IPS-18a (cell line): ENCODE measurements around the gene TSN.
"Not testable (repeated sequence)": the region's sequence is repeated elsewhere in the genome, so short reads cannot be mapped to it uniquely, and the experiment has no call there.

Experiments used
- H3K27ac ChIP-seq: one replicate; pipeline ENCODE4 v1.5.1; 2013; ENCODE audit warnings: low read length
- H3K27me3 ChIP-seq: one replicate; pipeline ENCODE4 v1.6.1; 2013; ENCODE audit warnings: mild to moderate bottlenecking, low read length; ENCODE audit not compliant: control insufficient read depth, insufficient read depth
- H3K36me3 ChIP-seq: one replicate; pipeline ENCODE4 v1.6.1; 2013; ENCODE audit warnings: low read depth, low read length; ENCODE audit not compliant: control insufficient read depth
- H3K4me1 ChIP-seq: one replicate; pipeline ENCODE4 v1.6.1; 2013; ENCODE audit warnings: low read depth, low read length; ENCODE audit not compliant: control insufficient read depth
- H3K4me3 ChIP-seq: one replicate; pipeline ENCODE4 v1.5.1; 2013; ENCODE audit warnings: low read length
- H3K9ac ChIP-seq: one replicate; pipeline ENCODE4 v1.6.1; 2013; ENCODE audit warnings: mild to moderate bottlenecking, low read length, moderate library complexity
- H3K9me3 ChIP-seq: one replicate; pipeline ENCODE4 v1.6.1; 2013; ENCODE audit warnings: low read depth, low read length; ENCODE audit not compliant: control insufficient read depth

The TSN gene

GRCh38 chr2:121804997-121805765, 49.7 kb downstream of the TSN start:
- no peaks in the 10 kb centered on the region for H3K36me3 ChIP-seq
- H3K9ac ChIP-seq, result peak overlapping the region; percentile 38
- H3K4me3 ChIP-seq, result peak overlapping the region; percentile 36
- peaks cover 24% of the 10 kb centered on the region for H3K4me1 ChIP-seq
- no peaks in the 10 kb centered on the region for H3K27me3 ChIP-seq
- H3K9me3 ChIP-seq, result no peaks in the 10 kb centered on the region
- H3K27ac ChIP-seq, result peak overlapping the region; percentile 83

GRCh38 chr2:121805766-121806143, 50.3 kb downstream of the TSN start:
- Histone ChIP-seq H3K4me1 (peaks cover 24% of the 10 kb centered on the region), H3K9ac (no peak overlapping the region), H3K9me3 (no peaks in the 10 kb centered on the region), H3K4me3 (no peak overlapping the region), H3K27ac (no peak overlapping the region), H3K27me3 (no peaks in the 10 kb centered on the region), H3K36me3 (no peaks in the 10 kb centered on the region)

- not testable (repeated sequence) for H3K27me3 ChIP-seq, H3K36me3 ChIP-seq, H3K4me3 ChIP-seq, H3K9me3 ChIP-seq, H3K27ac ChIP-seq, H3K9ac ChIP-seq
- H3K4me1 ChIP-seq, result peaks cover 26% of the 10 kb centered on the region
These were observed 52.3 kb downstream of the TSN start for GRCh38 chr2:121807771-121808170.

GRCh38 chr2:121809607-121810006, 54.2 kb downstream of the TSN start:
- H3K27ac ChIP-seq, result no peak overlapping the region
- peaks cover 16% of the 10 kb centered on the region for H3K4me1 ChIP-seq
- no peaks in the 10 kb centered on the region for H3K27me3 ChIP-seq
- H3K9ac ChIP-seq, result no peak overlapping the region
- H3K4me3 ChIP-seq, result no peak overlapping the region
- no peaks in the 10 kb centered on the region for H3K9me3 ChIP-seq
- H3K36me3 ChIP-seq, result no peaks in the 10 kb centered on the region

GRCh38 chr2:121810959-121811853, 55.8 kb downstream of the TSN start:
- H3K9me3 ChIP-seq, result no peaks in the 10 kb centered on the region
- peaks cover 4% of the 10 kb centered on the region for H3K4me1 ChIP-seq
- no peaks in the 10 kb centered on the region for H3K27me3 ChIP-seq
- no peak overlapping the region for H3K4me3 ChIP-seq
- H3K9ac ChIP-seq, result no peak overlapping the region
- H3K27ac ChIP-seq, result no peak overlapping the region
- H3K36me3 ChIP-seq, result no peaks in the 10 kb centered on the region

GRCh38 chr2:121813083-121813482, 57.6 kb downstream of the TSN start:
- H3K27ac ChIP-seq, H3K27me3 ChIP-seq, H3K4me1 ChIP-seq, H3K9me3 ChIP-seq, H3K9ac ChIP-seq, H3K36me3 ChIP-seq, H3K4me3 ChIP-seq: not testable (repeated sequence)

GRCh38 chr2:121815216-121815615, 59.8 kb downstream of the TSN start:
- Histone ChIP-seq H3K27ac (no peak overlapping the region), H3K36me3 (no peaks in the 10 kb centered on the region), H3K4me3 (no peak overlapping the region), H3K27me3 (no peaks in the 10 kb centered on the region), H3K4me1 (peaks cover 4% of the 10 kb centered on the region), H3K9ac (no peak overlapping the region), H3K9me3 (no peaks in the 10 kb centered on the region)

- Histone ChIP-seq H3K27ac (no peak overlapping the region), H3K4me1 (peaks cover 4% of the 10 kb centered on the region), H3K27me3 (no peaks in the 10 kb centered on the region), H3K9me3 (no peaks in the 10 kb centered on the region), H3K9ac (no peak overlapping the region), H3K4me3 (no peak overlapping the region), H3K36me3 (no peaks in the 10 kb centered on the region)
These were observed 61.3 kb downstream of the TSN start for GRCh38 chr2:121816797-121817196.

GRCh38 chr2:121817304-121817703, 61.9 kb downstream of the TSN start:
- H3K4me1 ChIP-seq, H3K27me3 ChIP-seq, H3K9me3 ChIP-seq, H3K9ac ChIP-seq, H3K27ac ChIP-seq, H3K4me3 ChIP-seq, H3K36me3 ChIP-seq: not testable (repeated sequence)
